HG02852 (cell line): ENCODE data around the gene TUBA1C.
"Not testable (repeated sequence)": the region's sequence is repeated elsewhere in the genome, so short reads cannot be mapped to it uniquely, and the experiment has no call there.

Source experiments
- ATAC-seq: cut with Tn5 transposase; IDR thresholded peaks from one replicate; pipeline ENCODE4 v1.9.1; 2021; ENCODE audit warnings: mild to moderate bottlenecking, moderate library complexity; ENCODE audit not compliant: unreplicated experiment

TUBA1C gene

GRCh38 chr12:49255456-49255855 is 9.4 kb upstream of the TUBA1C start:
- not testable (repeated sequence) for ATAC-seq

DNA sequence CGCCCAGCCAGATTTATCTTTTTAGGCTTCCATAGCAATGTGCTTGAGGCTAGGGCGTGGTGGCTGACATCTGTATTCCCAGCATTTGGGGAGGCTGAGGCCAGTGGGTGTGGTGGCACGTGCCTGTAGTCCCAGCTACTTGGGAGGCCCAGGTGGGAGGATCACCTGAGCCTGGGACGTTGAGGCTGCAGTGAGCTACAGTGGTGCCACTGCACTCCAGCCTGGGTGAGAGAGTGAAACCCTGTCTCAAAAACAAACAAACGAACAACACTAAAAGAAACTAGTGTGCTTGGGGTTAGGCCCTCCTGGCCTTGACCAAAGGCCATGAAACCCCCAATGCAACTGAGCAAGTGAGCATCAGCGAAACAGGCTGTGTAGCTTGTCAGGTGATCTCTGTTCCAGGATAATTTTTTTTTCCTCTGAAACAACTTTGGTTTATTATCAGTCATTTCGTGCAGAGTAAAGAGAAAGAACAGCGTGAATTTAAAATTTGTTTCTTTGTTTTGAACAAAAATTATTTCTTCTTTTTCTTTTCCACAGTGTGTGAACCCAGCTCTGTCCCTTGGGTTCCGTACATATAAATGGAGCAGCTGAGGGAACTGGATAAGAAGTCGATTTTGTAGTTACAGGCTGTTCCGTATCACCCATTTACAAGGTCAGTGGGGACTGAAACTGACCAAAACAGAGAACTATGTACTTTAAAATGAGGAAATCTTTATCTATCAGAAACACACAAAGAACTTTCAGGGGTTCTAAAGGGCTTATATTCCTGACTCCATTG is 8.8 kb upstream of the TUBA1C start:
- no peak for ATAC-seq

GRCh38 chr12:49257508-49258184 is 7.2 kb upstream of the TUBA1C start:
- ATAC-seq: not testable (repeated sequence)

- no peak for ATAC-seq
Observed at GRCh38 chr12:49259452-49259851, 5.4 kb upstream of the TUBA1C start.

- ATAC-seq: no peak
Observed at GRCh38 chr12:49260166-49260565, 4.7 kb upstream of the TUBA1C start.

DNA sequence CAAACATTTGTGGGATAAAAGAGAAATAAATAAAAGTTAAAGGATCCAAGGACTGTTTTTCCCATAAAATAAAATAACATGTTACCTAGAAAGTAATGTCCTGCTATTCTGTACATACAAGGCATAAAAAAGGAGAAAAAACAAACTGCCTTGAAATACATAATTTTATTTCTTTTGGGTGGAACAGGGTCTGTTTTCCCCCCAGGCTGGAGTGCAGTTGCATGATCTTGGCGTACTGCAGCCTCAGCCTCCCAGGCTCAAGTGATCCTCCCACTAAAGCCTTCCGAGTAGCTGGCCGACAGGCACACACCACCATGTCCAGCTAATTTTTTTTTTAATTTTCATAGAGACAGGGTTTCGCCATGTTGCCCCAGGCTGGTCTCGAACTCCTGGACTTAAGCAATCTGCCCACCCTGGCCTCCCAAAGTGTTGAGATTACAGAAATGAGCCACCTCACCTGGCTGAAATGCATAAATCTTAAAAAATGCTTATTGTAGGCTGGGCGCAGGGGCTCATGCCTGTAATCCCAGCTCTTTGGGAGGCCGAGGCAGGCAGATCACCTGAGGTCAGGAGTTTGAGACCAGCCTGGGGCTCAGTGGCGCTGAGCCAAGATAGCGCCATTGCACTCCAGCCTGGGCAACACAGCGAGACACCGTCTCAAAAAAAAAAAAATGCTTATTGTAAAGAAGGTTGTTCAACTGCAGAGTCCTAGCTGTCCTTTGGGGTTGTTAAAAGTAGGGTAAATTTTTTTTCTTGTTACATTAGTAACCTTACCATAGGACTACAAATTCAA is 4.1 kb upstream of the TUBA1C start:
- no peak for ATAC-seq

DNA sequence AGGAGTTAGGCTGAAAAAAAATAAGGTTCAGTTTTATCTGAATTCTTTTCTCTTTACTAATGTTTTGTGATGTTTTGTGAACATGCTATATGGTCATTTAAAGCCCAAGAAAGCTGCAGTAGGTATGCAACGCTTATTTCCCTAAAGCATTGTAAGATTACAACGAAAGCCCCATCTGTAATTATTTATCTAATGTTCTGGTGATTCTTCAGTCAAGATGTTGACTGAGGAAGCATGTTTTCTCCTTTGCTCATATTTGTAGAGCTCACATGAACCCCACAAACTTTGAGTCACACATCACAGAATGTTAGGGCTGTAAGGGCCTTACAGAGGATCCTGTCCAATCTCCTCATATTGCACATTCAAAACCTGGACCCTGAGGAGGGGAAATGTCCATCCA is 3.2 kb upstream of the TUBA1C start:
- no peak for ATAC-seq

DNA sequence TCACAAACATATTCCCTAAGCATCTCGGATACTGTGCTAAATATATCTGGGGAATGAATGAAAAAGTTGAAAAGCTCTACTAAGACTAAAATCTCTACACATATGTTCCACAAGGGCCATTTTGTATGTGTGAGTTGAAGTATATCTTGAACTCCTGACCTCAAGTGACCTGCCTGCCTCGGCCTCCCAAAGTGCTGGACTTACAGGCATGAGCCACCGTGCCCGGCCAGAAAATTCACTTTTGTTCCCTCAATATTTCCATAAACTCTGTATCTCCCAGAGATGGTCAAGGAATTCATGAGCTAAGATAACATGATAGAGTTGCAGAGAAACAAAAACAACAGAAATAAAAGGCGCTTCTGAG is 1.5 kb upstream of the TUBA1C start:
- ATAC-seq: no peak

- peak; percentile 28 for ATAC-seq
Observed at GRCh38 chr12:49264466-49264872, 413 bp upstream of the TUBA1C start.

GRCh38 chr12:49269191-49269590 is 4.3 kb downstream of the TUBA1C start:
- ATAC-seq: not testable (repeated sequence)

GRCh38 chr12:49272790-49273725 is 8.2 kb downstream of the TUBA1C start:
- no peak for ATAC-seq

DNA sequence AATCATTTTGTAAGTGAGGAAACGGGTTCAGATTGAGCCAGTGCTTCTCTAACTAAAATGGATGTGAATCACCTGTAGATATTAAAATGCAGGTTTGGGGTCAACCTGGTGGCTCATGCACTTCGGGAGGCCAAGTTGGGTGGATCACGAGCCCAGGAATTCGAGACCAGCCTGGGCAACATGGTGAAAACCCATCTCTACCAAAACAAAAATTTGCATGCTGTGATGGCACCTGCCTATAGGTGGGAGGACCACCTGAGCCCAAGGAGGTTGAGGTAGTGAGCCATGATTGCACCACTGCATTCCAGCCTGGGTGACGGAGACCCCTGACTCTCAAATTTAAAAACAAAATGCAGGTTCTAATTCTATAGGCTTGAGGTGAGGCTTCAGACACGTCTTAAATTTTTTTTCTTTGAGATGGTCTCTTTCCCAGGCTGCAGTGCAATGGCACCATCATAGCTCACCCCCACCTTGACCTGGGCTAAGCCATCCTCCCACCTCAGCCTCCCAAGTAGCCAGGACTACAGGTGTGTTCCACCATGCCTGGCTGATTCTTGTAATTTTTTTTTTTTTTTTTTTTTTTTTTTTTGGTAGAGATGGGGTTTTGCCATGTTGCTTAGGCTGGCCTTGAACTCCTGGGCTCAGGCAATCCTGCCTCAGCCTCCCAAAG is 9.0 kb downstream of the TUBA1C start:
- ATAC-seq: no peak

DNA sequence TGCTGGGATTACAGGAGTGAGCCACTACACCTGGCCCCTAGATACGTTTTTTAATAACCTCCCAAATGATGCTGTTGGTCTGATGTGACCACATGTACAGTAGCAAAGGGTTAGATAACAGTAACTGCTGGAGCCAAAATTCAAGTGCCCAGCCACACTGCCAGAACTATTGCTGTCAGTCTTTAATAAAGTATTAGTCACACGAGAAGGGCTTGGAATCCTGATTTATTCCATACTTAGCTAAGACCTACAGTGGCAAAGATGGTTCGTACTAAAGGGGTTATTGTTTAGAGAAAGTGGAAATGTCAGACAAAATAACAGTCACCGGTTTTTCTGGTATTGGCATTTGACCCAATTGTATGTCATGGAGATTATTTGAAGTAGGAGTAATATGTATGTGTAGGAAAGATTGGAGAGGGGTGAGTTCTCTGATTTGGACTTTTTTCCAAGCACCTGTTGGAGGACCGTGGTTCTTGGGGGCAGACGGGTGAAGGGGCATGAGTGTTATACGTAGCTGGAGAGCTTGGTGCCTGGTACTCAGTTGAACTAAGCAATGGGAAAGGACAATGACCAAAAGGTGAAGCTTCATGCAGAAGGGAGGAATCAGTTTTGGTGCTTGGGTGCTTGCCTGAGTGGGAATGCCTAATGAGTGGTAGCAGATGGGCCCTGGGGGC is 9.7 kb downstream of the TUBA1C start:
- no peak for ATAC-seq

- no peak for ATAC-seq
Observed at GRCh38 chr12:49276304-49277290, 11.7 kb downstream of the TUBA1C start.

DNA sequence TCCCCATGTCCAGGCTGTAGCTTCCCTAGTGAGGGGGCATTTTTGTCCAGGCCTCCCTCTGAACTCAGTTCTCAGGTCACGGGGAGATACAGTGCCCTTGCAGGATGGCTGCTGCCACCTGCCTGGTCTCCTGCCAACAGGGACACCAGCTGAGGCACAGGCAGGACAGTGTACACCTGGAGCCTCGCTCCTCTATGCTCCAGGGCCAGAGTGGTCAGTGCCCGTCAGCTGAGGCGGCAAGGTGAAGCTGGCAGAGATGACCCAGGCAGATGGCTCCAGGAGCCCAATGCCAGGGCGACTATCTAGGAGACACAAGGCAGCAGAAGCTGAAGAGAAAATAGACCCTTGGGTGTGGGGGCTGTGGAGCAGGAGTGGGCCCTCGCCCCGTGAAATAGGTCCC is 12.6 kb downstream of the TUBA1C start:
- no peak for ATAC-seq

- no peak for ATAC-seq
Observed at GRCh38 chr12:49279706-49280159, 14.9 kb downstream of the TUBA1C start.

GRCh38 chr12:49280545-49280944 is 15.7 kb downstream of the TUBA1C start:
- ATAC-seq: not testable (repeated sequence)

DNA sequence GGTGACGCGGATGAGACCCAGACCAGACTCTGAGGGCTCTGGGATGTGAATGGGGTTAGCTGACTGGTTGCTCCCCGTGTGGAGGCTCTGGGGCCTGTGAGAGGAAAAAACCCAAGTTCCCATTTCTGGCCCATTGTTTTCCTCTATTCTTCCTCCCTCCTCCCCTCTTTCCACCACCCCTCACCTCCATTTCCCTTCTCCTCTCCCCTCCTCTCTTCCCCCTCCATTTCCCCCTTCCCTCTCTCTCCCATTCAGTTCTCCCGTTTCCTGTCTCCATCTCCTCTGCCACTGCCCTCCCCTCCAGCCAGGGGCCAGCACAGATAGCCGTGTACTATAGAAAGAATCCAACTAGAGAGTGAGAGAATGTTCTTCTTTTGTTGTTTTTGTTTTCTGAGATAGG is 17.4 kb downstream of the TUBA1C start:
- ATAC-seq: no peak
